Measurements from ENCODE around the gene LYRM4.

The LYRM4 gene

GRCh38 chr6:5120011-5120410 lies 140.7 kb downstream of the LYRM4 start:
- no peak for DNase-seq (ENCODE audit: low read depth in 1 of 2, low spot score in 1 of 2)
- TF ChIP-seq POLR2AphosphoS5 (IDR thresholded peaks at IDR 0.05; ENCODE audit: low read depth) = no peak
- TF ChIP-seq SPI1 (IDR thresholded peaks at IDR 0.05; ENCODE audit: borderline replicate concordance, low read depth) = no peak
- TF ChIP-seq CTCF (IDR thresholded peaks at IDR 0.05; ENCODE audit: insufficient read depth, low read length) = no peak
- TF ChIP-seq REST (IDR thresholded peaks at IDR 0.05; ENCODE audit: insufficient replicate concordance, low read depth) = no peak
- no peak for TF ChIP-seq GABPA (IDR thresholded peaks at IDR 0.05; ENCODE audit: low read depth)
- Histone ChIP-seq H3K27me3 (ENCODE audit: insufficient read depth, poor library complexity, severe bottlenecking) (no peaks in the 10 kb centered on the region), H3K27ac (replicated peaks) (no peak overlapping the region), H3K4me3 (replicated peaks; ENCODE audit: insufficient read depth, low read length) (no peak overlapping the region)

- Histone ChIP-seq H3K27ac (replicated peaks) (no peak overlapping the region), H3K4me3 (replicated peaks; ENCODE audit: insufficient read depth, low read length) (no peak overlapping the region), H3K27me3 (ENCODE audit: insufficient read depth, poor library complexity, severe bottlenecking) (no peaks in the 10 kb centered on the region)
- TF ChIP-seq REST (IDR thresholded peaks at IDR 0.05; ENCODE audit: insufficient replicate concordance, low read depth) = no peak
- no peak for TF ChIP-seq GABPA (IDR thresholded peaks at IDR 0.05; ENCODE audit: low read depth)
- TF ChIP-seq CTCF (IDR thresholded peaks at IDR 0.05; ENCODE audit: insufficient read depth, low read length) = no peak
- no peak for TF ChIP-seq POLR2AphosphoS5 (IDR thresholded peaks at IDR 0.05; ENCODE audit: low read depth)
- no peak for TF ChIP-seq SPI1 (IDR thresholded peaks at IDR 0.05; ENCODE audit: borderline replicate concordance, low read depth)
- no peak for DNase-seq (ENCODE audit: low read depth in 1 of 2, low spot score in 1 of 2)
These were observed 141.4 kb downstream of the LYRM4 start for GRCh38 chr6:5119090-5119951.

GRCh38 chr6:5116243-5116991 lies 144.3 kb downstream of the LYRM4 start:
- Histone ChIP-seq H3K27me3 (ENCODE audit: insufficient read depth, poor library complexity, severe bottlenecking) (no peaks in the 10 kb centered on the region), H3K4me3 (replicated peaks; ENCODE audit: insufficient read depth, low read length) (no peak overlapping the region), H3K27ac (replicated peaks) (no peak overlapping the region)
- no peak for DNase-seq (ENCODE audit: low read depth in 1 of 2, low spot score in 1 of 2)
- TF ChIP-seq POLR2AphosphoS5 (IDR thresholded peaks at IDR 0.05; ENCODE audit: low read depth) (no peak), SPI1 (IDR thresholded peaks at IDR 0.05; ENCODE audit: borderline replicate concordance, low read depth) (no peak), GABPA (IDR thresholded peaks at IDR 0.05; ENCODE audit: low read depth) (no peak), CTCF (IDR thresholded peaks at IDR 0.05; ENCODE audit: insufficient read depth, low read length) (no peak), REST (IDR thresholded peaks at IDR 0.05; ENCODE audit: insufficient replicate concordance, low read depth) (no peak)
